ENCODE data around the gene GOLPH3. TPM values are rescaled to one million over a fixed set of nuclear protein-coding genes. Genes with fewer than 3 reads are reported as not detected.

Gene GOLPH3
- total RNA-seq, 1 donor from 2014 or later = 80.5 TPM

- H3F3A ChIP-seq (ENCODE audit: low read depth) = peaks cover 14% of the 10 kb centered on the region
- no peak overlapping the region for H3K4me3 Mint-ChIP-seq
- peak overlapping the region; percentile 52 for H3K27ac ChIP-seq
- TF ChIP-seq EZH2phosphoT487 (IDR thresholded peaks at IDR 0.05) (no peak), EZH2 (IDR thresholded peaks at IDR 0.05) (no peak), CTCF (IDR thresholded peaks at IDR 0.05) (no peak)
- H3K79me2 ChIP-seq (ENCODE audit: low read depth) = peaks cover 100% of the 10 kb centered on the region
- H3K27me3 ChIP-seq = no peaks in the 10 kb centered on the region
- DNase-seq (ENCODE audit: low spot score) = no peak
- peaks cover 57% of the 10 kb centered on the region for H4K20me1 ChIP-seq (ENCODE audit: low read depth)
- no peak overlapping the region for H3K4me2 ChIP-seq
- no peak overlapping the region for H3K9ac ChIP-seq
- no peaks in the 10 kb centered on the region for H3K9me3 ChIP-seq (ENCODE audit: low read depth)
- no peaks in the 10 kb centered on the region for H3K4me1 Mint-ChIP-seq
- H3K36me3 Mint-ChIP-seq = peaks cover 26% of the 10 kb centered on the region
- H2AFZ ChIP-seq (replicated peaks) = no peak overlapping the region
- no peak overlapping the region for H3K4me3 ChIP-seq
- peaks cover 14% of the 10 kb centered on the region for H3K9me3 Mint-ChIP-seq
- no peaks in the 10 kb centered on the region for H3K36me3 ChIP-seq
- H3K27me3 Mint-ChIP-seq (ENCODE audit: insufficient read depth, low read depth) = peaks cover 2% of the 10 kb centered on the region
- no peak overlapping the region for H3K27ac Mint-ChIP-seq
- H3K4me1 ChIP-seq = peaks cover 24% of the 10 kb centered on the region
Observed at GRCh38 chr5:32159328-32160072, 14.6 kb downstream of the GOLPH3 start.

DNA sequence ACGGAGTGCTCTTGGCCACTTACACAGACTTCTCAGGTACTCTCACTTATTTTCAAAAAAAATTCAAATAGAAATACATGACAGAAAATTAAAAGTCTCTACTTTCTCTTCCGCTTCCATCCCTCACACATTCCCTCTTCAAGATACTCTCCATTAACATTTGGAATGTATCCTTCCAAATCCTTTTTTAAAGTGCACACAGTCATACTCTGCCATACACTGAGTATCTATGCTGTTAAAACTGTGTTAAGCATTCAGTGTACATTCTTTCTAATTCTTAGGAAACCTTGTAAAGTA is 15.5 kb downstream of the GOLPH3 start:
- H4K20me1 ChIP-seq (ENCODE audit: low read depth) = peaks cover 66% of the 10 kb centered on the region
- no peak for DNase-seq (ENCODE audit: low spot score)
- no peaks in the 10 kb centered on the region for H3K36me3 ChIP-seq
- H3F3A ChIP-seq (ENCODE audit: low read depth) = peaks cover 14% of the 10 kb centered on the region
- Mint-ChIP-seq H3K4me3 (no peak overlapping the region), H3K27ac (no peak overlapping the region), H3K9me3 (peaks cover 20% of the 10 kb centered on the region), H3K27me3 (ENCODE audit: insufficient read depth, low read depth) (peaks cover 2% of the 10 kb centered on the region), H3K4me1 (no peaks in the 10 kb centered on the region), H3K36me3 (peaks cover 26% of the 10 kb centered on the region)
- peak overlapping the region; percentile 52 for H3K27ac ChIP-seq
- peak overlapping the region; percentile 54 for H3K4me2 ChIP-seq
- no peak overlapping the region for H3K9ac ChIP-seq
- H3K4me1 ChIP-seq = peaks cover 24% of the 10 kb centered on the region
- H2AFZ ChIP-seq (replicated peaks) = no peak overlapping the region
- no peak overlapping the region for H3K4me3 ChIP-seq
- H3K27me3 ChIP-seq = no peaks in the 10 kb centered on the region
- TF ChIP-seq EZH2phosphoT487 (IDR thresholded peaks at IDR 0.05) (no peak), CTCF (IDR thresholded peaks at IDR 0.05) (no peak), EZH2 (IDR thresholded peaks at IDR 0.05) (no peak)
- H3K79me2 ChIP-seq (ENCODE audit: low read depth) = peaks cover 100% of the 10 kb centered on the region
- no peaks in the 10 kb centered on the region for H3K9me3 ChIP-seq (ENCODE audit: low read depth)

DNA sequence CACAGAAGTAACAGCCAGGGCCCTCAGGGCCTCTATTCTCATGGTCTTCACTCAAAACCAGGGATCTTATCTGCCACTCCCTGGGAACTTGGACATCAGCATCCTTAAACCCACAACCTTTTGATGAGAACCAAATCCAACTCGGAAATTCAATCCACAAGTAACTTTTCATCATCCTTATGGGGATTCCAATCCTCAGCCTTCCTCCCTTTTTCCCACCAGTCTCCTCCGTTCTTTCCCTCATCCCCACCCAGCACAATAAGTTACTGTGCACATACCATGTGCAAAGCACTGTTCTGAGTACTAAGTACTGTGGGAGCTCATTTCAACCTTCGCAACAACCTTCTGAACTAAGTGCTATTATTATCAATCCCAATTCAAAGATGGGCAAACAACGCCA is 17.0 kb downstream of the GOLPH3 start:
- peaks cover 2% of the 10 kb centered on the region for H3K27me3 Mint-ChIP-seq (ENCODE audit: insufficient read depth, low read depth)
- peaks cover 24% of the 10 kb centered on the region for H3K4me1 ChIP-seq
- H3K27ac ChIP-seq = no peak overlapping the region
- H3K27ac Mint-ChIP-seq = no peak overlapping the region
- H3K4me3 Mint-ChIP-seq = no peak overlapping the region
- peaks cover 21% of the 10 kb centered on the region for H3K9me3 Mint-ChIP-seq
- H3K27me3 ChIP-seq = no peaks in the 10 kb centered on the region
- no peak overlapping the region for H2AFZ ChIP-seq (replicated peaks)
- peaks cover 5% of the 10 kb centered on the region for H3K36me3 ChIP-seq
- no peak overlapping the region for H3K9ac ChIP-seq
- H3F3A ChIP-seq (ENCODE audit: low read depth) = peaks cover 14% of the 10 kb centered on the region
- H3K79me2 ChIP-seq (ENCODE audit: low read depth) = peaks cover 100% of the 10 kb centered on the region
- peaks cover 33% of the 10 kb centered on the region for H3K36me3 Mint-ChIP-seq
- H3K4me2 ChIP-seq = peak overlapping the region; percentile 6
- no peak for DNase-seq (ENCODE audit: low spot score)
- H3K9me3 ChIP-seq (ENCODE audit: low read depth) = no peaks in the 10 kb centered on the region
- H3K4me1 Mint-ChIP-seq = no peaks in the 10 kb centered on the region
- no peak overlapping the region for H3K4me3 ChIP-seq
- H4K20me1 ChIP-seq (ENCODE audit: low read depth) = peaks cover 80% of the 10 kb centered on the region
- TF ChIP-seq CTCF (IDR thresholded peaks at IDR 0.05) = no peak
- no peak for TF ChIP-seq EZH2 (IDR thresholded peaks at IDR 0.05)
